Glutamatergic neuron (in vitro differentiated cells): Measurements from ENCODE around the gene VTCN1. TPM values are rescaled to one million over a fixed set of nuclear protein-coding genes. Genes with fewer than 3 reads are reported as not detected.

Experiments
- DNase-seq: peaks from one replicate; pipeline ENCODE4 v3.0.0; 2022
- H3K27ac Mint-ChIP-seq: one replicate; pipeline ENCODE4 v1.8.0; 2020; ENCODE audit warnings: mild to moderate bottlenecking, mixed read lengths, inconsistent platforms; ENCODE audit not compliant: unreplicated experiment
- H3K27me3 Mint-ChIP-seq: one replicate; pipeline ENCODE4 v1.8.0; 2020; ENCODE audit warnings: mild to moderate bottlenecking, moderate library complexity, mixed read lengths, inconsistent platforms; ENCODE audit not compliant: unreplicated experiment
- H3K36me3 Mint-ChIP-seq: one replicate; pipeline ENCODE4 v1.8.0; 2020; ENCODE audit warnings: mild to moderate bottlenecking, mixed read lengths, inconsistent platforms; ENCODE audit not compliant: unreplicated experiment
- H3K4me1 Mint-ChIP-seq: one replicate; pipeline ENCODE4 v1.8.0; 2020; ENCODE audit warnings: mild to moderate bottlenecking, low read depth, mixed read lengths, inconsistent platforms; ENCODE audit not compliant: unreplicated experiment
- H3K4me3 Mint-ChIP-seq: one replicate; pipeline ENCODE4 v1.8.0; 2020; ENCODE audit warnings: mild to moderate bottlenecking, mixed read lengths, inconsistent platforms; ENCODE audit not compliant: unreplicated experiment
- H3K9me3 Mint-ChIP-seq: one replicate; pipeline ENCODE4 v1.8.0; 2020; ENCODE audit warnings: mild to moderate bottlenecking, moderate library complexity, mixed read lengths, inconsistent platforms; ENCODE audit not compliant: unreplicated experiment
- total RNA-seq: library from RNA; stranded (reverse); fragmentation: NEBNext Ultra II Directional; extraction: Animal tissue kit (Norgen Biotek cat#: 25700); gene quantifications from one replicate; pipeline ENCODE4 v1.2.1, GENCODE V29; 2021; ENCODE audit not compliant: unreplicated experiment
- TF ChIP-seq, protein P1 (sequence below): fragments of 200-600 bp; sonication (generic); IDR thresholded peaks from one replicate; pipeline ENCODE4 v1.5.0; 2021; ENCODE audit not compliant: partially characterized antibody, unreplicated experiment

Gene VTCN1
- total RNA-seq, 1 donor from 2014 or later: not detected

GRCh38 chr1:117143172-117143571 is 67.6 kb downstream of the VTCN1 start:
- H3K4me1 Mint-ChIP-seq: peaks cover 13% of the 10 kb centered on the region
- no peak for DNase-seq
- H3K27me3 Mint-ChIP-seq: peaks cover 2% of the 10 kb centered on the region
- no peak overlapping the region for H3K4me3 Mint-ChIP-seq
- TF ChIP-seq, protein P1, sequence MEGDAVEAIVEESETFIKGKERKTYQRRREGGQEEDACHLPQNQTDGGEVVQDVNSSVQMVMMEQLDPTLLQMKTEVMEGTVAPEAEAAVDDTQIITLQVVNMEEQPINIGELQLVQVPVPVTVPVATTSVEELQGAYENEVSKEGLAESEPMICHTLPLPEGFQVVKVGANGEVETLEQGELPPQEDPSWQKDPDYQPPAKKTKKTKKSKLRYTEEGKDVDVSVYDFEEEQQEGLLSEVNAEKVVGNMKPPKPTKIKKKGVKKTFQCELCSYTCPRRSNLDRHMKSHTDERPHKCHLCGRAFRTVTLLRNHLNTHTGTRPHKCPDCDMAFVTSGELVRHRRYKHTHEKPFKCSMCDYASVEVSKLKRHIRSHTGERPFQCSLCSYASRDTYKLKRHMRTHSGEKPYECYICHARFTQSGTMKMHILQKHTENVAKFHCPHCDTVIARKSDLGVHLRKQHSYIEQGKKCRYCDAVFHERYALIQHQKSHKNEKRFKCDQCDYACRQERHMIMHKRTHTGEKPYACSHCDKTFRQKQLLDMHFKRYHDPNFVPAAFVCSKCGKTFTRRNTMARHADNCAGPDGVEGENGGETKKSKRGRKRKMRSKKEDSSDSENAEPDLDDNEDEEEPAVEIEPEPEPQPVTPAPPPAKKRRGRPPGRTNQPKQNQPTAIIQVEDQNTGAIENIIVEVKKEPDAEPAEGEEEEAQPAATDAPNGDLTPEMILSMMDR: no peak
- H3K27ac Mint-ChIP-seq: no peak overlapping the region
- H3K9me3 Mint-ChIP-seq: peaks cover 2% of the 10 kb centered on the region
- H3K36me3 Mint-ChIP-seq: no peaks in the 10 kb centered on the region

DNA sequence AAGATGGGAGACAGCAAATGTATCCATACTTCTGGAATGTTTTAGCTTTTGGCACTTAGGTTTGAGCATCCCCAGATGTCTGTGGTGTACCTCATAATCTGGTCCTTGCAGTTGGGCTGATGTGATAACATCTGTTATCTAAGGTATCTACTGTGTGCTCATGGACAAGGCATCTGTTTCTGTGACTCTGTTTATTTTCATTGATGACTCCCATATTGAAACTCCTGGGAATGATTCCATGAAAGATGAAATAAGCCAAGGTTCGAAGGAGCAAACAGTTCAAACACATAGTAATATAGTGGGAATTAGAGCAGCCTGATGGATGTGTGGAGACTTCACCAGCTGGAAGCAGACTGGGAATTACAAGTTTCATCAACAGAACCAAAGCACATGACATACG is 68.5 kb downstream of the VTCN1 start:
- Mint-ChIP-seq H3K4me1 (peaks cover 13% of the 10 kb centered on the region), H3K36me3 (no peaks in the 10 kb centered on the region), H3K4me3 (no peak overlapping the region), H3K27ac (no peak overlapping the region), H3K27me3 (peaks cover 2% of the 10 kb centered on the region), H3K9me3 (peaks cover 2% of the 10 kb centered on the region)
- no peak for DNase-seq
- TF ChIP-seq, protein P1: no peak

DNA sequence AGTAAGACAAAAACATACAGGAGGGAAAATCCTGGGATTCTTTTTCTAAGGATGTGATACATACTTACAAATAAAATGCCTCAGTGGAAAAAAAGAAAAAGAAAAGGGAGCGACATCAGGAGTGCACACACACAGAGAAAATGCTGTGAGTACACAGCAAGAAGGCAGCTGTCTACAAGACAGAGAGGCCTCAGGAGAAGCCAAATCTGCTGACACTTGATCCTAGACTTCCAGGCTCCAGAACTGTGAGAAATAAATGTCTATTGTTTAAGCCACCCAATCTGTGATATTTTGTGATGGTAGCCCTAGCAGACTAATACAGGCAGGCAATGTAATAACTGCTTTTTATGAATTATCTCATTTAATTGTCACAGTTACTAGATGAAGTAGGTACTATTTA is 72.2 kb downstream of the VTCN1 start:
- no peak for DNase-seq
- Mint-ChIP-seq H3K4me1 (peaks cover 6% of the 10 kb centered on the region), H3K9me3 (peaks cover 2% of the 10 kb centered on the region), H3K27me3 (peaks cover 1% of the 10 kb centered on the region), H3K36me3 (no peaks in the 10 kb centered on the region), H3K27ac (peak overlapping the region; percentile 23), H3K4me3 (no peak overlapping the region)
- TF ChIP-seq, protein P1: no peak

- peaks cover 1% of the 10 kb centered on the region for H3K27me3 Mint-ChIP-seq
- no peak overlapping the region for H3K27ac Mint-ChIP-seq
- peaks cover 2% of the 10 kb centered on the region for H3K9me3 Mint-ChIP-seq
- no peaks in the 10 kb centered on the region for H3K36me3 Mint-ChIP-seq
- DNase-seq: no peak
- peaks cover 6% of the 10 kb centered on the region for H3K4me1 Mint-ChIP-seq
- TF ChIP-seq, protein P1: no peak
- H3K4me3 Mint-ChIP-seq: no peak overlapping the region
These were observed 72.6 kb downstream of the VTCN1 start for GRCh38 chr1:117138106-117138505.

- TF ChIP-seq, protein P1: no peak
- Mint-ChIP-seq H3K36me3 (no peaks in the 10 kb centered on the region), H3K4me1 (peaks cover 6% of the 10 kb centered on the region), H3K27ac (no peak overlapping the region), H3K9me3 (peaks cover 2% of the 10 kb centered on the region), H3K27me3 (peaks cover 1% of the 10 kb centered on the region), H3K4me3 (no peak overlapping the region)
- DNase-seq: no peak
These were observed 73.4 kb downstream of the VTCN1 start for GRCh38 chr1:117137281-117137855.
